Occipital lobe (tissue), 2 donors: Measurements from ENCODE around the gene PCDHB13. TPM values are rescaled to one million over a fixed set of nuclear protein-coding genes. Genes with fewer than 3 reads are reported as not detected.
"Not testable (repeated sequence)": the region's sequence is repeated elsewhere in the genome, so short reads cannot be mapped to it uniquely, and the experiment has no call there.

Experiments
- DNase-seq: peaks from one replicate; lab custom pipeline; 2025; lab: John Stamatoyannopoulos, UW
- total RNA-seq: library from RNA; depleted of rRNA; stranded (reverse); fragments of >200 nt; gene quantifications from one replicate; pipeline ENCODE4 v1.2.3, GENCODE V29; 2014

PCDHB13 gene
- 9.2 TPM for total RNA-seq

- not testable (repeated sequence) for DNase-seq
Measured at GRCh38 chr5:141213656-141214339, at the start of gene PCDHB13. Gene PCDHB13, plus strand, starts transcription at chr5:141213919. Its CDS starts 205 bp downstream, at chr5:141214124.

DNA sequence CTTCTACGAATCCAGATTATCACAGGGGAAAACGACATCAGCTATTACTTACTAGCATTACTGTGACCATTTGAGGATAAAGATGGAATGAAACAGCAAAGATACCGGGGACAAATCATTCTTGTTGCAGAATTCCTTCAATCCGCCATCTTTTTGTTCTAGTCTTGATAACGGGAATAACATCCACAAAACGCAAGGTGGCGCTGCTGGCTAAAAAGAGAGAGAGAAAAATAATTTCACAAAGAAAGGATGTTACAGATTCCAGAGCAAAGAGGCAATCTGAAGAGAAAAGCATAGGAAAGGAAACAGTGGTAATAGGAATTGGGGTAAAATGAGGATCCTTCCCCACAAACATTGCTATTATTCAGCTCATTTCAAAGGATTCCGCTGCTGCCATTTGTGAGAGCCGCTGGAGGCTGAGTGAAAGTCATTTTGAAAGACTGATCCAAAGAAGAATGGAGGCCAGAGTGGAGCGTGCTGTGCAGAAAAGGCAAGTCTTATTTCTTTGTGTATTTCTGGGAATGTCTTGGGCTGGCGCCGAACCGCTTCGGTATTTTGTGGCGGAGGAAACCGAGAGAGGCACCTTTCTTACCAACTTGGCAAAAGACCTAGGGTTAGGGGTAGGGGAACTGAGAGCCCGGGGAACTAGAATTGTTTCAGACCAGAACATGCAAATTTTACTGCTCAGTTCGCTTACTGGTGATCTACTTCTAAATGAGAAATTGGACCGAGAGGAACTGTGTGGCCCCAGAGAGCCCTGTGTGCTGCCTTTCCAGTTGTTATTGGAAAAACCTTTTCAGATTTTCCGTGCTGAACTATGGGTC is 41.1 kb upstream of the PCDHB13 start, which contains the start of gene PCDHB7:
Gene PCDHB7, plus strand, starts transcription at position 264 of the 824 bp plus-strand sequence. Its CDS starts 192 bp downstream, at position 456.
- no peak for DNase-seq

GRCh38 chr5:141174291-141175104 is 39.2 kb upstream of the PCDHB13 start:
- DNase-seq, result not testable (repeated sequence)

DNA sequence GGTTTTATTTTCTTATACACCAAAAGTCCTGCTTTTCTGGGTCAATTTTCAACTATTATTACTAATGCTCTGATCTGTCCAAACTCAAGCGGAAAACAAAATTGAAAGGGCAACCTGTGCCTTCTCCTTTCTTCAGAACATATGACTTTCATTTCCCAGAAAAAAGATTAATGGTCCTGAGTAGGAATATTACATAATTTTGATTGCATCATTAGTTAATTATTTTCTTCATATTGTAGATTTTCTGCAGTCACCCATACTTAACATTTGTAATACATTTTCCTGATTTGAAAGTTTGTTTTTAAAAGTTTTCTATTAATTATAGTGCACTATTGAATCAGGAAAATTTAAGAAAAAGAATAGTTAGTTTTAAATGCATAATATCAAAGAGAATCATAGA is 37.8 kb upstream of the PCDHB13 start:
- no peak for DNase-seq

GRCh38 chr5:141177577-141178191 is 36.0 kb upstream of the PCDHB13 start, which contains the start of gene PCDHB8:
Gene PCDHB8, plus strand, starts transcription at chr5:141177790. Its CDS starts 245 bp downstream, at chr5:141178035.
- not testable (repeated sequence) for DNase-seq

DNA sequence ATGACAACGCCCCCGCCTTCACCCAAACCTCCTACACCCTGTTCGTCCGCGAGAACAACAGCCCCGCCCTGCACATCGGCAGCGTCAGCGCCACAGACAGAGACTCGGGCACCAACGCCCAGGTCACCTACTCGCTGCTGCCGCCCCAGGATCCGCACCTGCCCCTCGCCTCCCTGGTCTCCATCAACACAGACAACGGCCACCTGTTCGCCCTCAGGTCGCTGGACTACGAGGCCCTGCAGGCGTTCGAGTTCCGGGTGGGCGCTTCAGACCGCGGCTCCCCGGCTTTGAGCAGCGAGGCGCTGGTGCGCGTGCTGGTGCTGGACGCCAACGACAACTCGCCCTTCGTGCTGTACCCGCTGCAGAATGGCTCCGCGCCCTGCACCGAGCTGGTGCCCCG is 34.3 kb upstream of the PCDHB13 start:
- not testable (repeated sequence) for DNase-seq

GRCh38 chr5:141179876-141180275 is 33.8 kb upstream of the PCDHB13 start:
- DNase-seq, result not testable (repeated sequence)

DNA sequence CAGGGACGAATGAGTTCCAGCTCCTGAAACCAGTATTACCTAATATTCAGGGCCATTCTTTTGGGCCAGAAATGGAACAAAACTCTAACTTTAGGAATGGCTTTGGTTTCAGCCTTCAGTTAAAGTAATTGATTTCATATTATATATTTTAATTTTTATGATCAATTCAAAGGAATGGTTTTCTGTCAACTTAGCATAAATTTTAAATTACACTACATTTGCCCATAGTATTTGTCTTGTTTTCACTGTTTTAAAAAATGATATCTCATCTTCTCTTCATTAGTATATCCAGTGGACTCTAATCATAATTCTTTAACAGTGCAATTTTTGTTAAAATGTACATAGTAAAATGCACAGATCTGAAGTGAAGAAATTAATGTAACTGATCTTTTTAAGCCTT is 33.4 kb upstream of the PCDHB13 start:
- DNase-seq, result no peak

DNA sequence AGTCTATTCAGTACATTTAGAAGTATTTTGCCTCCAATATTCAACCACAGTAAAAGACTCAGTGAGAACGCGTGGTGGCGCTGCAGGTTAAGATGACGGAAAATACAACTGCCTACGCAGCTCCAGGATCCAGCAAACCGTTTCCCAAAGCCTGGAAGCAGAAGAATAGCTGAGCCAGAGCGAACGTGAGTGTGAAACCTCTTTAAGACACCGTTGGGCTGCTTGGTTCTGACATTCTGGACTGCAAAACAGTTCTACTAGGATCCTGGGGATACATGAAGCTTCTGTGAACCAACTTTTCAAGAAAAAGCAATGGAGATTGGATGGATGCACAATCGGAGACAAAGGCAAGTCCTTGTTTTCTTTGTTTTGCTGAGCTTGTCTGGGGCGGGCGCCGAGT is 31.5 kb upstream of the PCDHB13 start, which contains the start of gene PCDHB16:
Gene PCDHB16, plus strand, starts transcription at position 140 of the 400 bp plus-strand sequence. Its CDS starts 173 bp downstream, at position 313.
- no peak for DNase-seq

DNA sequence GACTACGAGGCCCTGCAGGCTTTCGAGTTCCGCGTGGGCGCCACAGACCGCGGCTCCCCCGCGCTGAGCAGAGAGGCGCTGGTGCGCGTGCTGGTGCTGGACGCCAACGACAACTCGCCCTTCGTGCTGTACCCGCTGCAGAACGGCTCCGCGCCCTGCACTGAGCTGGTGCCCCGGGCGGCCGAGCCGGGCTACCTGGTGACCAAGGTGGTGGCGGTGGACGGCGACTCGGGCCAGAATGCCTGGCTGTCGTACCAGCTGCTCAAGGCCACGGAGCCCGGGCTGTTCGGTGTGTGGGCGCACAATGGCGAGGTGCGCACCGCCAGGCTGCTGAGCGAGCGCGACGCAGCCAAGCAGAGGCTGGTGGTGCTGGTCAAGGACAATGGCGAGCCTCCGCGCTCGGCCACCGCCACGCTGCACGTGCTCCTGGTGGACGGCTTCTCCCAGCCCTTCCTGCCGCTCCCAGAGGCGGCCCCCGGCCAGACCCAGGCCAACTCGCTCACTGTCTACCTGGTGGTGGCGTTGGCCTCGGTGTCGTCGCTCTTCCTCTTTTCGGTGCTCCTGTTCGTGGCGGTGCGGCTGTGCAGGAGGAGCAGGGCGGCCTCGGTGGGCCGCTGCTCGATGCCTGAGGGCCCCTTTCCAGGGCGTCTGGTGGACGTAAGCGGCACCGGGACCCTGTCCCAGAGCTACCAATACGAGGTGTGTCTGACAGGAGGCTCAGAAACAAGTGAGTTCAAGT is 29.4 kb upstream of the PCDHB13 start:
- not testable (repeated sequence) for DNase-seq

DNA sequence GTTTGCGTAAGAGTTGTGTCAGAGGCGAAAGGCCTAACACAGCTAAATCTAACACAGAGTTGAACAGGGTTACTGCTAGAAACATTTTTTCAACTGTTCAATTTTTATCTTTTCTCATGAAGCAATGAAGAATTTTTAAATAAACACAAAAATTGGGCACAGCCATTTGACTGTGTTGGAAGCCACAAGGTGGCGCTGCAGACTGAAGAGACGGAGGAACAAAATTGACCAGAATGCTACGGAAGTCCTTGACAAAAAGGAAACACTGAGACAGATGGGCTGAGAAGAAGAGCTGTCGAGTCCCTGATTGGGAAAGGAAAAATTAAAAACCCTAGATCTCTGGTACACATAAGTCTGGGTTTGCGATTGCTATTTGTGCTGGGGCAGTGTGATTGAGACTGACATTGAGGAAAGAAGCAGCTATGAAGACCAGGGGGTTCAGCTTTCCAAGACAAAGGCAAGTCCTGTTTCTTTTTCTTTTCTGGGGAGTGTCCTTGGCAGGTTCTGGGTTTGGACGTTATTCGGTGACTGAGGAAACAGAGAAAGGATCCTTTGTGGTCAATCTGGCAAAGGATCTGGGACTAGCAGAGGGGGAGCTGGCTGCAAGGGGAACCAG is 26.7 kb upstream of the PCDHB13 start, which contains the start of gene PCDHB9:
Gene PCDHB9, plus strand, starts transcription at position 265 of the 616 bp plus-strand sequence. Its CDS starts 158 bp downstream, at position 423.
- DNase-seq, result no peak

- not testable (repeated sequence) for DNase-seq
Measured at GRCh38 chr5:141188682-141189081, 25.0 kb upstream of the PCDHB13 start.

DNA sequence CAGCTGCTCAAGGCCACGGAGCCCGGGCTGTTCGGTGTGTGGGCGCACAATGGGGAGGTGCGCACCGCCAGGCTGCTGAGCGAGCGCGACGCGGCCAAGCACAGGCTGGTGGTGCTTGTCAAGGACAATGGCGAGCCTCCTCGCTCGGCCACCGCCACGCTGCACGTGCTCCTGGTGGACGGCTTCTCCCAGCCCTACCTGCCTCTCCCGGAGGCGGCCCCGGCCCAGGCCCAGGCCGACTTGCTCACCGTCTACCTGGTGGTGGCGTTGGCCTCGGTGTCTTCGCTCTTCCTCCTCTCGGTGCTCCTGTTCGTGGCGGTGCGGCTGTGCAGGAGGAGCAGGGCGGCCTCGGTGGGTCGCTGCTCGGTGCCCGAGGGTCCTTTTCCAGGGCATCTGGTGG is 24.6 kb upstream of the PCDHB13 start:
- DNase-seq, result not testable (repeated sequence)

GRCh38 chr5:141192110-141192725 is 21.5 kb upstream of the PCDHB13 start, which contains the start of gene PCDHB10:
Gene PCDHB10, plus strand, starts transcription at chr5:141192353. Its CDS starts 200 bp downstream, at chr5:141192553.
- no peak for DNase-seq

GRCh38 chr5:141194332-141194731 is 19.4 kb upstream of the PCDHB13 start:
- not testable (repeated sequence) for DNase-seq

GRCh38 chr5:141196363-141196762 is 17.4 kb upstream of the PCDHB13 start:
- no peak for DNase-seq

DNA sequence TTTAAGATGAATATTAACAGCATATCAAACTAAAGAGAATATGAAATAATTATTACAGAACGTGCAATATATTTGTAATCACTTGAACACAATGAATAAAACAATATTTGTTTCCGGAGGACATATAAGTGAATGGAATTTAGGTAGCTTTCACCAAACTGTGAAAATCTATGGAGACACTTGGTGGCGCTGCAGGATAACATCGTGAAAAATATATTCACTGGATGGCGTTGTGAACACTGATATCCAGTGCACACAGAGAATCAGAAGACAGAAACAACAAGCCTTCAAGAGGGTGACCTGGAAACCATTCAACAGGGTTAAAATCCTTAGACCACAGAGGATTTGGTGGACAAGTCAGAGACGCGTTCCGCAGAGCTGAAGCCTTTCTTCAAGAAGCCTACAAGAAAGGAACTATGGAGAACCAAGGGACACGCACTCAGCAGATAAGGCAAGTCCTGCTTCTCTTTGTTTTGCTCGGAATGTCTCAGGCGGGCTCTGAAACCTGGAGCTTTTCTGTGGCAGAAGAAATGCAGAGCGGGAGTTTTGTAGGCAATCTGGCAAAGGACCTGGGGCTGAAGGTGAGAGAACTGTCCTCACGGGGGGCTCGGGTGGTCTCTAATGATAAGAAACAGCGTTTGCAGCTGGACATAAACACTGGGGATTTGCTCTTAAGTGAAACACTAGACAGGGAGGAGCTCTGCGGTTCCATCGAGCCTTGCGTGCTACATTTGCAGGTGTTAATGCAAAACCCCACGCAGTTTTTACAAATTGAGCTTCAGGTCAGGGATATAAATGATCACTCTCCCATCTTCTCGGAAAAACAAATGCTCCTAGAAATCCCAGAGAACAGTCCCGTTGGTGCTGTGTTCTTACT is 14.1 kb upstream of the PCDHB13 start, which contains the start of gene PCDHB11:
Gene PCDHB11, plus strand, starts transcription at position 269 of the 877 bp plus-strand sequence. Its CDS starts 148 bp downstream, at position 417.
- DNase-seq, result no peak

- DNase-seq, result not testable (repeated sequence)
Measured at GRCh38 chr5:141201126-141201525, 12.6 kb upstream of the PCDHB13 start.
